HG03175 (cell line): Measurements from ENCODE around the gene EAF2.

Experiments used
- ATAC-seq: cut with Tn5 transposase; IDR thresholded peaks from one replicate; pipeline ENCODE4 v1.9.1; 2021; ENCODE audit warnings: mild to moderate bottlenecking, moderate library complexity; ENCODE audit not compliant: unreplicated experiment

The EAF2 gene

DNA sequence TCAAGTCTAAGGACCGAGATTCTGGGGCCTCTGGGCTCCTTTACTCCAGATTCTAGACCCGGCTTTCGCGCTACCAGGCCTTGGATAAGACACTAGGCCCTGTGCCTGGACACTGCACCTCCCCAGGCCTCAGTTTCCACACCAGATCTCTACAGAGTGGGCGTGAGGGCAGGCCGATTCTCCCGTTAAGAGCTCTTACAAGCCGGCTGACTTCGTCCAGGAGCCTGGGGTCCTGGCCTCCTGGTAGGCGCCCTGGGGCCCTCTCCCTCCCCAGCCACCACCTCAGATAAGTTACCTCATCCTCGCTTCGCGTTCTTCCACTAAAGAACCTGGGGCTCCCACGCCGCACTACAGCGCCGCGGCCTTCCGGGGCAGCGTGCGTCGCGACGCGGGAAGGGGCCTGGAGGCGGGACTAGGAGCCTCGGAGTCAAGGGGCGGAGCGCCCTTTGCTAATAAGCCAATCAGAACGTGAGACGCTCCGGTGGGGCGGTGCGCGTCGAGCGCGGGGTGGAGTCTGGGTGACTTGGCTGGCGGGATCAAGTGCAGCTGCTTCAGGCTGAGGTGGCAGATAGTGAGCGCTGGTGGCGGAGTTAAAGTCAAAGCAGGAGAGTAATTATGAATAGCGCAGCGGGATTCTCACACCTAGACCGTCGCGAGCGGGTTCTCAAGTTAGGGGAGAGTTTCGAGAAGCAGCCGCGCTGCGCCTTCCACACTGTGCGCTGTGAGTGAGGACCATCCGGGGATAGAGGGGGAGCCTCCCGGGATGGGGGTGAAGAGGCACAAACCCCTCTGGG, at the start of gene EAF2, which contains the start of gene IQCB1:
Gene EAF2 (plus strand): TSS at position 539 of the 794 bp plus-strand sequence. CDS start 77 bp downstream, at position 616.
Gene IQCB1 (minus strand): TSS at position 390 of the 794 bp plus-strand sequence. CDS start 6,100 bp downstream, outside the sequence.
- ATAC-seq: peak; percentile 97

DNA sequence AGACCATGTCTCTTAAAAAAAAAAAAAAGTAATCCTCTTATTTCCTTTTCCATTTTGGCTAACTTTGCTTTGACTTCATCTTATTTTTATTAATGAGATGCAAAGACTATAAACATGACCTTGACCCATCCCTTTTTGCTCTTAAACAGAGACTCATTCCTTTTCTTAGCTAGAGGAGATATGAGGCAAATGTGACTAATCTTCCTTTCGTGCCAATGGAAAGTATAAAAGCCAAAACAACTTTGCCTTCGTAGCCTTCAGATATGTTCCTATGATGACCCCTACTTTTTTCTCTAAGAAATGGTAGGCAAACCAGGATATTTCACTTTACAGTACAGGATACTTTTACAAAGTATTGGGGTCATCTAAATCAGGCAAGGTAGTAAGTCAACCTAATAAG, 48.5 kb upstream of the EAF2 start:
- no peak for ATAC-seq

DNA sequence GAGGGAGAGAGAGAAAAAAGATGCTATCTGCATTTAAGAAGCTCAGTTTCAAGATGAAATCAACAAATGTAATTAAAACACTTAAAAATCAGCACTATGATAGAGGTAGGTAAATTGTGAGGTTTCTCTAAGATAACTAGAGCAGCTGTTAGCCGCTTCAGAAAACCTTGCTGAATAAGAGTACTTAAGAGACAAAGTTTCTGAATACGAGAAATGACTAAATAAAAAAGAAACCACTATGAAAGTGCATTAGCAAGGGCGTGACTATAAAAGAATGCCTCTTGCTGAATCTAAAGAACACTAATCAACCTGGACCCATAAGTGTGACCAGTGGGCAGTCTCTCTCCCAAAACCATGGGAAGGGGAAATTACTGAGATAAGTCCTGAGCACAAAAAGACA, 41.9 kb upstream of the EAF2 start:
- peak; percentile 45 for ATAC-seq

GRCh38 chr3:121794264-121794983, 40.6 kb upstream of the EAF2 start:
- peak; percentile 40 for ATAC-seq

DNA sequence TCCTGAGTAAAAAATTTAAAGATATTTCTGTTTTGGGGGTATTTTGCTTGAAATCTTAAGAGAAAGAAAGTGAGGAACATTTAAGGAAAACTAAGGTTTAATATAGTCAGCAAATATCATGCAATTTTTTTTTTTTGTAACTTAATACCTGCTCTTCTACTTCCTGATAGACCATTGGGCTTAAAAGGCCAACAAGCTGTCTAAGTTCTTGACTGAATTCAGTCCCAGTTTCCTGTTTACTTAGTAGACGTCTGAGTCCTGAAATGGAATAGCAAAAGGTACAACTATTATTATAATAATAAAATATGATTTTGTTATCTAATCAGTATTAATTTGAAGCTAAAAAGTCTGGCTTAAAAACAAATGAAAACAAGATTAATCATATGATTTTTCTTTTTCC, 38.0 kb upstream of the EAF2 start:
- ATAC-seq: no peak

DNA sequence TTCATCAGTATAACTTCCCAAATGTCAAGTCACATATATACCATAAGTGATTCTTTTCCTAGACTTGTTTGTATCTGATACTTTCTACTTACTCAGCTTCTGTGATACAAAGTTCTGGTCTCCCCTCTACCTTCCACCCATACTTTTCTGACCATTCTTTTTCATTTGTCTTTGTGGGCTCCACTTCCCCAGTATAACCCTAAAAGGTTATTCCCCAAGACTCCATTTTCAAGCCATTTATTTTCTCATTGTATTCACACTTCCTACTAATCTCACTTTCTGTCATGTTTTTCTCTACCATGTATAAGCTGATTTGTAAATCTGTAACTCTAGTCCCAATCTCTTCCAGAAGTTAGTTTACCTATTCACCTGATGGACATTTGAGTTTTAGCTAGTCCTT, 34.1 kb upstream of the EAF2 start:
- ATAC-seq: no peak

GRCh38 chr3:121803771-121804320, 31.2 kb upstream of the EAF2 start:
- no peak for ATAC-seq

GRCh38 chr3:121809249-121809648, 25.8 kb upstream of the EAF2 start:
- peak; percentile 99 for ATAC-seq

DNA sequence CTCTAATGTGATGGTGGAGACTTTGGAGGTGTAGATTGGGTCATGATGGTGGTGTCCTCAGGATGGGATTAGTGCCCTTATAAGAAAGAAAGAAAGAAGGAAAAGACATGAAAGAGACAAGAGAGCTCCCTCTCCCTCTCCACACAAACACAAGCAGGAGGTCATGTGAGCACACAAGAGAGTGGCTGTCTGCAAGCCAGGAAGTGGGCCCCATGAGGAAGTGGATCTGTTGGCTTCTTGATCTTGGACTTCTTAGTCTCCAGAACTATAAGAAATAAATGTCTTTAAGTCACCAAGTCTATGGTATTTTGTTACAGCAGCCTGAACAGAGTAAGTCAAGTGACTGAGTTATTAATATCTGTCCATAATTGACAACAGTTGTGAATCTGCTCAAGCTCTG, 17.3 kb upstream of the EAF2 start:
- no peak for ATAC-seq

GRCh38 chr3:121818578-121818977, 16.4 kb upstream of the EAF2 start:
- ATAC-seq: no peak

- ATAC-seq: no peak
Observed at GRCh38 chr3:121819236-121819635, 15.8 kb upstream of the EAF2 start.

DNA sequence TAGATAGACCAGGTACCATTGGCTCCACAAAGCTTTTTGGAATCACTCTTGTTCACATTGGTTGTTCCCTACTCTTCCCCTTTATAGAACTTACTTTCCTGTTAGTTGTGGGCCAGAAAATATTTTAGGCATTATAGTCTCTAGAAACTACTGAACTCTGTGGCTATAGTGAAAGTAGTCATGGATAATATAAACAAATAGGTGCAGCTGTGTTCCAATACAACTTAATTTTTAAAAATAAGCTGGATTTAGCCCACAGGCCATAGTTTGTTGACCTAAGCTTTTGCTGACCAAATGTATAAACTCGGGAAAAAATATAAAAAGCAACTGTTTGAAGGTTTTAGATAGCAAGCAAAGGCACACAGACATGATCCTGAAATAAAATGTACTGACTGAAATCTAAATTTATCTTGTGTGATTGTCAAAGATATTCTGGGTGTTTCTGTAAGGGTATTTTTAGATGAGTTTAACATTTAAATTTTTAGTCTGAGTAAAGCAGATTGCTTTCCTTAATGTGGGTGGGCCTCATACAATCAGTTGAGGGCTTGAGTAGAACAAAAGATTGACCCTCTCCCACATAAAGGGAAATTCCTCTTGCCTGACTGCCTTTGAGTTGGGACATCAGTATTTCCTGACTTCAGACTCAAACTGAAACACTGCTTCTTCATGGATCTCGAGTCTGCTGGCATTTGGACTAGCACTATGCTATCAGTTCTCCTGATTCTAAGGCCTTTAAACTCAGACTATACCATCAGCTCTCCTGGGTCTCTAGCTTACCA, 13.4 kb upstream of the EAF2 start:
- ATAC-seq: no peak

DNA sequence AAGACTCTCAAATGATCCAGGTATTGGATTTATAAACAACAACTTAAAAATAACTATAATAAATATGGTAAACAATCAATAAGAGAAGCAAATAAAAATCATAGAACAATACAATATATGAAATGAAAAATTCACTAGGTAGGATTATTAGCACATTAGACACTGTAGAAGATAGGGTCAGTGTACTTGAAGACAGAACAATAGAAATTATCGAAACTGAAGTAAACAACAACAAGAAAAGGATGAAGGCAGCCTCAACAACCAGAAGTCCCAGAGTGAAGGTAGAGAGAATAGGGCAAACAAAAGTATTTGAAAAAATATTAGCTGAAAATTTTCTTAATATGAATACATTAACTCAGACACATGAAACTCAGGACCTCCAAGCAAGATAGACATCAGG, 12.0 kb upstream of the EAF2 start:
- ATAC-seq: no peak

- ATAC-seq: no peak
Observed at GRCh38 chr3:121834157-121834670, 795 bp upstream of the EAF2 start.

DNA sequence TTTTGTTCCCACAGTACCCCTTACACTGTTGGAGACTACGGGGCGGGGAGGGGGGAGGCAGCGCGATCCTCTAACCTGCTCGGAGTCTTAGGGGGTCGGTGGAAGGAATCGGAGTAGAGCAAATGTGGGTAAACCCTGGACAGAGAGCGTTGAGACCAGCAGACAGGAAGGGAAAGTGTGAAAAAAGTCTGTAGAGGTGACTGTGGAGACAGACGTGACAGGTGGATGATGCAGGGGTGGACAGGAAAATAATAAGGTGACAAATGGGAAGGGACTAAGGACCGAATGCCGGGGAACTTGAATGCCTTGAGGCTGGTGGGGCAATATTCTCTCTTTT, 424 bp downstream of the EAF2 start:
- peak; percentile 24 for ATAC-seq

- no peak for ATAC-seq
Observed at GRCh38 chr3:121836064-121836463, 1.1 kb downstream of the EAF2 start.

DNA sequence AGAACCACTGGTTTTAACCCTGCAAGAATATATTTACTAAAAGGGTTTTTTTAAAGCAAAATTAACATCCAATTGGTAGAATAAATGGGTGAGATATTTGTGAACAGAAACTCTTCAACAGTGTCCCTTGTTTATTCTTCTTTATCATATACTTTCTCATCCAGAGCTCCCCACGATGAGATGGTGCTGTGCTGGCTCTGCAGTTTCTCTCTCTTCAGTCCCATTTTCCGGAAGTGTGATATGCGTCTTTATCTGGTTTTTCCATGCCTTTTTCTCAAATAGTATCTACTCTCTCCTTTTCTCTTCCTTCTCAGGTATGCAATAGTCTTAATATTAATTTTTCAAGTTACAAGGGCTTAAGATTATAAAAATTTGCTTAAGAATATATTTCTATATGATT, 1.5 kb downstream of the EAF2 start:
- ATAC-seq: no peak

- ATAC-seq: no peak
Observed at GRCh38 chr3:121839962-121840361, 5.0 kb downstream of the EAF2 start.

- ATAC-seq: no peak
Observed at GRCh38 chr3:121844892-121845291, 9.9 kb downstream of the EAF2 start.

GRCh38 chr3:121852256-121852655, 17.2 kb downstream of the EAF2 start:
- no peak for ATAC-seq

GRCh38 chr3:121855555-121855954, 20.5 kb downstream of the EAF2 start:
- ATAC-seq: no peak
